AG04450 (cell line): Measurements from ENCODE around the gene CHD6. TPM values are rescaled to one million over a fixed set of nuclear protein-coding genes. Genes with fewer than 3 reads are reported as not detected.

ENCODE experiments used
- CTCF ChIA-PET: fragments of 300-600, 350-600 bp; formaldehyde crosslinking; extraction: SDS; loops from one replicate; lab custom pipeline; 2022; ENCODE audit warnings: antibody characterized with exemption, inconsistent platforms; lab: Charles Lee
- POLR2A ChIA-PET: fragments of 350-600 bp; formaldehyde crosslinking; extraction: SDS; loops from one replicate; lab custom pipeline; 2021; ENCODE audit warnings: antibody characterized with exemption, inconsistent platforms; lab: Yijun Ruan, JAX
- DNase-seq: peaks from one replicate; pipeline ENCODE4 v3.0.0-alpha.2; 2011; ENCODE audit warnings: low read depth, low spot score
- H3K27ac ChIP-seq: one replicate; pipeline ENCODE4 v1.5.1; 2012; ENCODE audit warnings: low read depth, low read length, control low read depth
- H3K27me3 ChIP-seq: one replicate; pipeline ENCODE4 v1.6.0; 2012; ENCODE audit warnings: low read length; ENCODE audit not compliant: control insufficient read depth, insufficient read depth
- H3K4me3 ChIP-seq: 2 replicates; pipeline ENCODE4 v1.5.1; 2011; ENCODE audit warnings: mild to moderate bottlenecking, low read depth, low read length, control low read depth
- H3K9me3 ChIP-seq: 2 replicates; pipeline ENCODE4 v1.5.1; 2012; ENCODE audit warnings: low read length; ENCODE audit not compliant: control insufficient read depth, insufficient read depth
- polyA plus RNA-seq: library from polyadenylated mRNA; depleted of rRNA; stranded (reverse); fragments of >200 nt; gene quantifications from 2 replicates; pipeline ENCODE4 v1.2.3, GENCODE V29; 2011
- TF ChIP-seq, protein P1 (sequence below): IDR thresholded peaks from 2 replicates; pipeline ENCODE4 v1.5.1; 2011; ENCODE audit warnings: low read depth, low read length, control low read depth, inconsistent platforms

Gene CHD6
- polyA plus RNA-seq, 1 experiment, result 21.7 TPM

DNA sequence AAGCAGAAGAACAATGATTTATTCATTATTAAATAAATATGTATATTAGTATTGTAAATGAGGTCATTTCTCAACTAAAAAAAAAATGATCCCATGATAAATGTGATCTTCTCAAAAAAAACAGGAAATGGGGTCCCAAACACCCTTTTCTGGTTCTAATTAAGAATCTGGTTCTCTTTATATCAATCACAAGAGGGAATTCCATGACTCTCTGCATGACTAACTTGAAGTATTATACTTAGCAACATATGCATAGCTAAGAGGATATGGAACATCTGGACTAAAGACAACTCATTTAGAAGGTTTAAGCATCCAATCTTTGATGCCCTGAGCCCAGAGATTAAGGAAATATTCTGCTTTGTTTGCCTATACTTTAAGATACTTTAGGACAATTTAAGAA is 161.8 kb downstream of the CHD6 start:
- ChIA-PET POLR2A (interaction anchor here (0.7 to 1.0 kb wide), 4 partner anchors 19 to 300 kb away, joined by 3 to 5 read pairs (median 4); partner anchors contain the start of gene CHD6), CTCF (interaction anchor here (1.5 kb wide), 1 partner anchor 283 kb away, joined by 3 read pairs; no protein-coding TSS in a partner anchor)
- Histone ChIP-seq H3K9me3 (0 out of 2 replicates have a peak, but pooled peaks cover 6% of the 10 kb centered on the region), H3K27ac (no peak overlapping the region), H3K27me3 (no peaks in the 10 kb centered on the region), H3K4me3 (no peak overlapping the region)
- DNase-seq, result peak; percentile 52
- TF ChIP-seq, protein P1, sequence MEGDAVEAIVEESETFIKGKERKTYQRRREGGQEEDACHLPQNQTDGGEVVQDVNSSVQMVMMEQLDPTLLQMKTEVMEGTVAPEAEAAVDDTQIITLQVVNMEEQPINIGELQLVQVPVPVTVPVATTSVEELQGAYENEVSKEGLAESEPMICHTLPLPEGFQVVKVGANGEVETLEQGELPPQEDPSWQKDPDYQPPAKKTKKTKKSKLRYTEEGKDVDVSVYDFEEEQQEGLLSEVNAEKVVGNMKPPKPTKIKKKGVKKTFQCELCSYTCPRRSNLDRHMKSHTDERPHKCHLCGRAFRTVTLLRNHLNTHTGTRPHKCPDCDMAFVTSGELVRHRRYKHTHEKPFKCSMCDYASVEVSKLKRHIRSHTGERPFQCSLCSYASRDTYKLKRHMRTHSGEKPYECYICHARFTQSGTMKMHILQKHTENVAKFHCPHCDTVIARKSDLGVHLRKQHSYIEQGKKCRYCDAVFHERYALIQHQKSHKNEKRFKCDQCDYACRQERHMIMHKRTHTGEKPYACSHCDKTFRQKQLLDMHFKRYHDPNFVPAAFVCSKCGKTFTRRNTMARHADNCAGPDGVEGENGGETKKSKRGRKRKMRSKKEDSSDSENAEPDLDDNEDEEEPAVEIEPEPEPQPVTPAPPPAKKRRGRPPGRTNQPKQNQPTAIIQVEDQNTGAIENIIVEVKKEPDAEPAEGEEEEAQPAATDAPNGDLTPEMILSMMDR, result no peak

DNA sequence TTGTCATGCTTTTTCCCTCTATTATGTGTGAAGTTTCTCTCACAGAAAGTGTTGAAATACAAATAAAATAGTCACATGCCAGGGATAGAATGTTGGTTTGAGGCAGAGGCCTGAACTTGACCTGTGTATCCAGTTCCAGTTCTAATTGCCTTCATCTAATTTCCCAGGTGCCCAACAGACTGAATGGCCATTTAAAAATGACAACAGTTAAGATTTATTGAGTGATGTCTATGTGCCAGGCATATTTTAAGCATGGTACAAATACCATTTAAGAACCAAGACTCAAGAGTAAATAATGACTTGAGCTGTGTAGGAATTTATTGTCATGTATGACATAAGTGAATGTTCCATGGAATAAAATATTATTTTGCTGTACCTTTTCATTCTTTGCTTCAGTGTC is 163.9 kb downstream of the CHD6 start:
- Histone ChIP-seq H3K4me3 (no peak overlapping the region), H3K27ac (no peak overlapping the region), H3K27me3 (no peaks in the 10 kb centered on the region), H3K9me3 (no peaks in the 10 kb centered on the region)
- no peak for DNase-seq
- ChIA-PET POLR2A (no interaction called here), CTCF (interaction anchor here (1.1 kb wide), 1 partner anchor 43 kb away, joined by 3 read pairs; no protein-coding TSS in a partner anchor)
- TF ChIP-seq, protein P1, result no peak

DNA sequence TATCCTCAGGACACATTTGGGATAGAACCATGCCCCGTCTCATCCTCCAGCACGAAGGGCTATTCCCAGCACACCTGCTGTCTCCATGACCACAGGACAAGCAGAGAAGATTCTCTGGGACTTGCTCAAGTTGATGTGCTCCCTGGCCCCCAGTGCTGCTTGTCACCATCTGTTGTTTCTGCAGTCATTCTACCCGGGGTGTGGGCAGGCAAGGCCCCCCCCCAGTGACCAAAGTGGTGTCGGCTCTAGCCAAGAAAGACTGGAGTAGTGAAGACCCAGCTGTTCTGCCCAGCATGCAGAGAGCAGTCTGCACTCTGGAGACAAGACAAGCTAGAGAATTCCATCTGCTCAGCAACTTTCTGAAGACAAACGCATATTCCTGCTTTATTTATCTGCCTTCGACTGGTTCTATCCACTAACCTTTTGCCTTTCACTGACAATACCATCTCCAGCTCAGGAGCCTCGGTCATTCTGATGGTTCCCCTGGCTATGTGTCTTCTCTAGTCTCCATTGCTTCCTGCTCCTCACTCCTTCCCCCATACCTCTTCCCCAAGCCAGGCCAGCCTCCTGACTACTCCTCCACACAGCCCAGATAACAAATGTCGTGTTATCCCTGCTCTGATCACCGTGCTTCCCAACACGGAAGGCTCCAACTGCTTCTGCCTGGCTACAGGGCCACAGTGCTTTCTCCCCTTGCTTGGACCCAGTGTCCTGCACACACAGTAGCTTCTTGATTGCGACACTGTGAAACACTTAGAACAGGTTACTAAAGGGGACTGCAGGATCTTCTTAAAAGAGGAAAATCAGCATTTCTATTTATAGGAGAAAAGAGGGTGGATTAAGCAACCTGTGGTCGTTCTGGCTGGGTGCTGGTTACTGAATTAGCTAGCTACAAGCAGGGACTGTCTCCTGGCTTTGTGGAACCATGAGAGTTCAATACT is 164.9 kb downstream of the CHD6 start:
- Histone ChIP-seq H3K27ac (no peak overlapping the region), H3K4me3 (no peak overlapping the region), H3K9me3 (no peaks in the 10 kb centered on the region), H3K27me3 (no peaks in the 10 kb centered on the region)
- DNase-seq, result no peak
- TF ChIP-seq, protein P1, result no peak
- POLR2A ChIA-PET, result no interaction called here
- CTCF ChIA-PET, result no interaction called here

DNA sequence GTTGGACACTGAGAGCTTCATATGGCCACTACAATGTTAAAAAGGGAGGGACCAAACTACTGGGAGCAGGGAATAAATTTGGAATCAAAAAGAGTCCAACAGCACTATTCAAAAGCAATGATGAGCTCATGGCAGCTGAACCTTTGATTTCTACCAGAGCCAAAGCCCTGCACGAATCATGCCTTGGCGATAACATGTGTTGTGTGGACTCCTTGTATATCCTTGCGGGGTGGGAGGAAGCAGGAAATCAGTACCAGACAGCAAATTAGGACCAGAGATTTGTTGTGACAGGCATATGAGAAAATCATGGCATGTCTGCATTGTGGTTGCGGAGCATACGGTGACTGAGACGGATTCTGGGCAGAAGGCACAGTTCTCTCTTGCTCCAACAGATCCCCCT is 166.0 kb downstream of the CHD6 start:
- TF ChIP-seq, protein P1, result no peak
- POLR2A ChIA-PET, result interaction anchor here (0.6 kb wide), 1 partner anchor 314 kb away, joined by 3 read pairs; no protein-coding TSS in a partner anchor
- DNase-seq, result no peak
- no peak overlapping the region for H3K4me3 ChIP-seq
- CTCF ChIA-PET, result no interaction called here
- no peak overlapping the region for H3K27ac ChIP-seq
- no peaks in the 10 kb centered on the region for H3K27me3 ChIP-seq
- H3K9me3 ChIP-seq, result no peaks in the 10 kb centered on the region

DNA sequence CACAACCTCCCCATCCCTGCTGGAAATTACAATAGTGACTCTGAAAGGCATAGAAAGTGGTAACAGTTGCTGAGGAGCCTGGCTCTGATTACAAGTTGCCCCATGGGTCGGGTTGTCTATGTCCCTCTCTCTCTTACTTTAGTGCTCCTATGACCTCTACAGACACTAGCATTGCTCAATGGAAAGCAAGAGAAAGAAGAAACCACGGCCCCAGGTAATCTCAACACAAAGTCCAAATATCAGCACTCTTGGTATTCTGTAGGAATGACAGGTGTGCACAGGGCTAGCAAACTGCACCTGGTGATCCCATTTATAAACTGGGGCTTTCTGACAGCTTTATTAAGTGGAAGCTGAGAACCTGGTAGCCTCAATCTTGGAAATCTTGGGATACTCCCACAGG is 171.2 kb downstream of the CHD6 start:
- ChIA-PET CTCF (no interaction called here), POLR2A (no interaction called here)
- no peak for DNase-seq
- H3K27ac ChIP-seq, result no peak overlapping the region
- TF ChIP-seq, protein P1, result no peak
- H3K4me3 ChIP-seq, result no peak overlapping the region
- H3K9me3 ChIP-seq, result no peaks in the 10 kb centered on the region
- H3K27me3 ChIP-seq, result no peaks in the 10 kb centered on the region
